ENCODE data around the gene NTSR1. TPM values are rescaled to one million over a fixed set of nuclear protein-coding genes. Genes with fewer than 3 reads are reported as not detected.
A peak's percentile ranks its signal among the peaks of the same experiment; 100 is the strongest.

NTSR1 gene
- total RNA-seq, 4 donors from 2014 or later = 0.76 TPM; not detected in 3

GRCh38 chr20:62791301-62792181 is 82.9 kb downstream of the NTSR1 start:
- Histone ChIP-seq H3K9me3 (no peaks in the 10 kb centered on the region), H3K27ac (no peak overlapping the region), H3K36me3 (no peaks in the 10 kb centered on the region), H3K4me3 (no peak overlapping the region), H3K4me1 (peaks cover 6 to 10% (median 7%) of the 10 kb centered on the region in 4 donors), H3K27me3 (no peaks in the 10 kb centered on the region)
- DNase-seq = peak; percentile 64 to 88 (median 78)
- TF ChIP-seq CTCF (IDR thresholded peaks at IDR 0.05) (peak; percentile 83 to 94 (median 90)), POLR2A (IDR thresholded peaks at IDR 0.05) (no peak)

- no peaks in the 10 kb centered on the region for H3K36me3 ChIP-seq
- DNase-seq = no peak
- H3K27me3 ChIP-seq = no peaks in the 10 kb centered on the region
- peak overlapping the region in 2 of 4 donors; percentile 96 for H3K27ac ChIP-seq
- no peak for TF ChIP-seq POLR2A (IDR thresholded peaks at IDR 0.05)
- TF ChIP-seq CTCF (IDR thresholded peaks at IDR 0.05) = no peak
- no peaks in the 10 kb centered on the region for H3K9me3 ChIP-seq
- H3K4me3 ChIP-seq = no peak overlapping the region
- H3K4me1 ChIP-seq = peaks cover 6 to 14% (median 12%) of the 10 kb centered on the region in 4 donors
Observed at GRCh38 chr20:62792182-62792939, 83.7 kb downstream of the NTSR1 start.

- TF ChIP-seq POLR2A (IDR thresholded peaks at IDR 0.05) (no peak), CTCF (IDR thresholded peaks at IDR 0.05) (no peak)
- Histone ChIP-seq H3K36me3 (no peaks in the 10 kb centered on the region), H3K9me3 (no peaks in the 10 kb centered on the region), H3K4me1 (peaks cover 6 to 21% (median 14%) of the 10 kb centered on the region in 4 donors), H3K4me3 (peak overlapping the region in 3 of 4 donors; percentile 54 to 61 (median 55)), H3K27ac (peak overlapping the region; percentile 89 to 96 (median 94)), H3K27me3 (no peaks in the 10 kb centered on the region)
- DNase-seq = peak in 1 of 3 donors; percentile 36
Observed at GRCh38 chr20:62792940-62793756, 84.5 kb downstream of the NTSR1 start.

- Histone ChIP-seq H3K36me3 (peaks cover 0 to 2% (median 0%) of the 10 kb centered on the region in 3 donors), H3K27ac (peak overlapping the region; percentile 89 to 96 (median 94)), H3K9me3 (no peaks in the 10 kb centered on the region), H3K27me3 (no peaks in the 10 kb centered on the region), H3K4me3 (peak overlapping the region; percentile 28 to 61 (median 54)), H3K4me1 (peaks cover 6 to 25% (median 14%) of the 10 kb centered on the region in 4 donors)
- TF ChIP-seq POLR2A (IDR thresholded peaks at IDR 0.05) (no peak), CTCF (IDR thresholded peaks at IDR 0.05) (no peak)
- DNase-seq = no peak
Observed at GRCh38 chr20:62793757-62794006, 85.0 kb downstream of the NTSR1 start.

Measured in Peyer's patch (tissue), 4 donors.